IMR-90 (cell line): Measurements from ENCODE around the gene MBD3L2. TPM values are rescaled to one million over a fixed set of nuclear protein-coding genes. Genes with fewer than 3 reads are reported as not detected.

ENCODE experiments used
- ATAC-seq: fragments of 200-7000 bp; cut with Tn5 transposase; 2 replicates; pipeline ENCODE4 v1.9.1; 2020; ENCODE audit warnings: low read depth, mild to moderate bottlenecking, moderate library complexity
- BruUV-seq: library from RNA; stranded (reverse); fragments of 400-500 nt; replicated peaks from 2 replicates; lab custom pipeline; 2021; lab: Mats Ljungman, UMichigan
- CTCF ChIA-PET: fragments of 300-600 bp; formaldehyde crosslinking; extraction: SDS; loops from one replicate; lab custom pipeline; 2021; ENCODE audit warnings: antibody characterized with exemption; lab: Yijun Ruan, JAX
- POLR2A ChIA-PET: fragments of 300-600 bp; sonication (Branson Sonifier 250); formaldehyde crosslinking; loops from one replicate; lab custom pipeline; 2022; ENCODE audit warnings: antibody characterized with exemption; ENCODE audit not compliant: unreplicated experiment; lab: Charles Lee
- DNase-seq: peaks from one replicate; pipeline ENCODE4 v3.0.0; 2013
- H2AFZ ChIP-seq: replicated peaks from 2 replicates; pipeline ENCODE3; 2013; ENCODE audit warnings: low read length, mild to moderate bottlenecking; ENCODE audit not compliant: poor library complexity
- H2AK5ac ChIP-seq: 2 replicates; pipeline ENCODE4 v1.6.1; 2013; ENCODE audit warnings: low read depth, low read length, inconsistent platforms
- H2AK9ac ChIP-seq: replicated peaks from 2 replicates; pipeline ENCODE3; 2013; ENCODE audit warnings: mild to moderate bottlenecking, low read depth, low read length, moderate library complexity; ENCODE audit not compliant: poor library complexity
- H2BK120ac ChIP-seq: 2 replicates; pipeline ENCODE4 v1.6.1; 2013; ENCODE audit warnings: low read depth, low read length, inconsistent platforms
- H2BK15ac ChIP-seq: 3 replicates; pipeline ENCODE4 v1.6.1; 2013; ENCODE audit warnings: low read depth, low read length, inconsistent platforms
- H2BK20ac ChIP-seq: 2 replicates; pipeline ENCODE4 v1.6.1; 2013; ENCODE audit warnings: low read depth, mild to moderate bottlenecking, inconsistent platforms, low read length, moderate library complexity
- H2BK5ac ChIP-seq: 2 replicates; pipeline ENCODE4 v1.6.1; 2013; ENCODE audit warnings: mild to moderate bottlenecking, low read depth, low read length, inconsistent platforms; ENCODE audit not compliant: poor library complexity, severe bottlenecking
- H3K14ac ChIP-seq: replicated peaks from 2 replicates; pipeline ENCODE4 v1.6.1; 2013; ENCODE audit warnings: low read depth, low read length, inconsistent platforms
- H3K18ac ChIP-seq: 2 replicates; pipeline ENCODE4 v1.6.1; 2013; ENCODE audit warnings: low read depth, low read length, control low read depth
- H3K23ac ChIP-seq: 2 replicates; pipeline ENCODE4 v1.6.1; 2013; ENCODE audit warnings: low read depth, low read length, inconsistent platforms
- H3K27ac ChIP-seq: 2 replicates; pipeline ENCODE4 v1.5.1; 2013; ENCODE audit warnings: mild to moderate bottlenecking, control low read depth, low read length; ENCODE audit not compliant: insufficient read depth
- H3K27me3 ChIP-seq: 2 replicates; pipeline ENCODE4 v1.6.1; 2013; ENCODE audit warnings: low read length; ENCODE audit not compliant: control insufficient read depth, insufficient read depth
- H3K36me3 ChIP-seq: 2 replicates; pipeline ENCODE4 v1.6.1; 2013; ENCODE audit warnings: low read length, mixed read lengths; ENCODE audit not compliant: control insufficient read depth, insufficient read depth
- H3K4ac ChIP-seq: 2 replicates; pipeline ENCODE4 v1.6.1; 2013; ENCODE audit warnings: low read depth, low read length, inconsistent platforms
- H3K4me1 ChIP-seq: 2 replicates; pipeline ENCODE4 v1.6.1; 2013; ENCODE audit warnings: low read length, mixed read lengths; ENCODE audit not compliant: control insufficient read depth, insufficient read depth
- H3K4me2 ChIP-seq: 2 replicates; pipeline ENCODE4 v1.6.1; 2013; ENCODE audit warnings: low read depth, mild to moderate bottlenecking, control low read depth, low read length, moderate library complexity
- H3K4me3 ChIP-seq: 2 replicates; pipeline ENCODE4 v1.5.1; 2013; ENCODE audit warnings: low read depth, mild to moderate bottlenecking, control low read depth, low read length, moderate library complexity; ENCODE audit not compliant: insufficient read depth
- H3K56ac ChIP-seq: 2 replicates; pipeline ENCODE4 v1.6.1; 2013; ENCODE audit warnings: low read length, inconsistent platforms; ENCODE audit not compliant: insufficient read depth; ENCODE audit errors: extremely low read depth
- H3K79me1 ChIP-seq, 2 experiments: 2 replicates each; pipeline ENCODE4 v1.6.1; 2013; ENCODE audit warnings: low read length in 2 of 2, inconsistent platforms in 1 of 2, low read depth in 1 of 2
- H3K9ac ChIP-seq: 2 replicates; pipeline ENCODE4 v1.6.1; 2013; ENCODE audit warnings: low read depth, low read length, control low read depth
- H3K9me1 ChIP-seq: 2 replicates; pipeline ENCODE4 v1.6.1; 2013; ENCODE audit warnings: low read length, inconsistent platforms; ENCODE audit not compliant: insufficient read depth
- H3K9me3 ChIP-seq: 2 replicates; pipeline ENCODE4 v1.6.1; 2013; ENCODE audit warnings: low read length; ENCODE audit not compliant: control insufficient read depth, insufficient read depth
- H4K20me1 ChIP-seq: 2 replicates; pipeline ENCODE4 v1.6.1; 2013; ENCODE audit warnings: low read length, inconsistent platforms; ENCODE audit not compliant: insufficient read depth
- H4K5ac ChIP-seq: 2 replicates; pipeline ENCODE4 v1.6.1; 2013; ENCODE audit warnings: mild to moderate bottlenecking, low read depth, low read length, control low read depth
- H4K8ac ChIP-seq, 2 experiments: 2 replicates each; pipeline ENCODE4 v1.6.1; 2013; ENCODE audit warnings: low read depth in 2 of 2, low read length in 2 of 2, control low read depth in 1 of 2, inconsistent platforms in 1 of 2
- H4K91ac ChIP-seq: 2 replicates; pipeline ENCODE4 v1.6.1; 2013; ENCODE audit warnings: low read depth, low read length, inconsistent platforms; ENCODE audit not compliant: insufficient read depth
- BHLHE40 ChIP-seq: fragments of 150-350 bp; IDR thresholded peaks from 2 replicates; pipeline ENCODE4 v1.6.1; 2016; ENCODE audit warnings: mild to moderate bottlenecking, low read depth, low read length
- CEBPB ChIP-seq: IDR thresholded peaks from 2 replicates; pipeline ENCODE4 v1.6.1; 2012; ENCODE audit warnings: low read depth, low read length, improper control_type of control experiment
- ELK1 ChIP-seq: fragments of 150-350 bp; IDR thresholded peaks from 2 replicates; pipeline ENCODE4 v1.6.1; 2016; ENCODE audit warnings: low read depth, mild to moderate bottlenecking, low read length, moderate library complexity, borderline replicate concordance
- NFE2L2 ChIP-seq: fragments of 150-350 bp; IDR thresholded peaks from 2 replicates; pipeline ENCODE4 v1.6.1; 2016; ENCODE audit warnings: low read depth, mild to moderate bottlenecking, low read length
- RCOR1 ChIP-seq: IDR thresholded peaks from 2 replicates; pipeline ENCODE4 v1.6.1; 2012; ENCODE audit warnings: mild to moderate bottlenecking, low read length, improper control_type of control experiment; ENCODE audit not compliant: insufficient replicate concordance
- RFX5 ChIP-seq: IDR thresholded peaks from 2 replicates; pipeline ENCODE4 v1.8.0; 2012; ENCODE audit warnings: low read depth, mild to moderate bottlenecking, low read length, moderate library complexity
- SMC3 ChIP-seq: fragments of 150-350 bp; IDR thresholded peaks from 2 replicates; pipeline ENCODE4 v1.6.1; 2016; ENCODE audit warnings: low read depth, mild to moderate bottlenecking, antibody characterized with exemption, low read length, moderate library complexity
- USF2 ChIP-seq: fragments of 150-350 bp; IDR thresholded peaks from 2 replicates; pipeline ENCODE4 v1.6.1; 2017; ENCODE audit warnings: mild to moderate bottlenecking, antibody characterized with exemption, low read length, low read depth
- WGBS, 2 experiments: methylation state at CpG; one replicate each; pipeline versions ENCODE4 v1.1.5 to v1.1.7; 2013; ENCODE audit warnings: missing lambda C conversion rate in 2 of 2; ENCODE audit not compliant: insufficient read length in 1 of 2; ENCODE audit errors: extremely low coverage in 2 of 2; 5-methylcytosine and 5-hydroxymethylcytosine counted together
- dilution Hi-C: fragments of 300-500 bp; cut with HindIII; formaldehyde crosslinking; loops from one replicate; pipeline ENCODE4 v1.14.3; 2018; ENCODE audit warnings: low sequenced_read_pairs; ENCODE audit not compliant: unreplicated experiment
- in situ Hi-C: fragments of 300-500 bp; cut with MboI; formaldehyde crosslinking; loops from 3 replicates; pipeline ENCODE4 v1.14.3; 2019; ENCODE audit warnings: low sequenced_read_pairs, inconsistent platforms, mixed read lengths
- intact Hi-C: fragments of 100-400 bp; cut with micrococcal nuclease; formaldehyde crosslinking; loops from 2 replicates; pipeline ENCODE4 v1.10.0; 2022
- polyA plus RNA-seq, 3 experiments: library from polyadenylated mRNA; depleted of rRNA; stranded (reverse); fragments of >200 nt; gene quantifications; 2 replicates each; pipeline ENCODE4 v1.2.3, GENCODE V29; 2012; ENCODE audit warnings: low replicate concordance in 1 of 3
- total RNA-seq: library from RNA; depleted of rRNA; stranded (reverse); fragments of >200 nt; gene quantifications from 2 replicates; pipeline ENCODE4 v1.2.3, GENCODE V29; 2012

MBD3L2 gene
- total and polyA plus RNA-seq, 2 of the 4 experiments (the other 2 are of a cell fraction), result not detected

GRCh38 chr19:7013678-7014077 is 35.4 kb upstream of the MBD3L2 start:
- Histone ChIP-seq H4K5ac (no peak overlapping the region), H3K18ac (no peak overlapping the region), H2AK5ac (no peak overlapping the region), H3K56ac (no peak overlapping the region), H3K4ac (no peak overlapping the region), H4K91ac (no peak overlapping the region), H3K23ac (no peak overlapping the region), H3K79me1 (no peaks in the 10 kb centered on the region), H4K20me1 (no peaks in the 10 kb centered on the region), H2BK5ac (no peak overlapping the region), H3K9me1 (no peaks in the 10 kb centered on the region), H2BK120ac (no peak overlapping the region), H3K27me3 (no peaks in the 10 kb centered on the region), H2AK9ac (no peak overlapping the region), H3K27ac (no peak overlapping the region), H3K4me3 (no peak overlapping the region), H3K4me1 (no peaks in the 10 kb centered on the region), H4K8ac (no peak overlapping the region), H2BK15ac (no peak overlapping the region), H2BK20ac (no peak overlapping the region), H2AFZ (no peak overlapping the region), H3K14ac (no peak overlapping the region), H3K9ac (no peak overlapping the region), H3K4me2 (no peak overlapping the region), H3K9me3 (peaks cover 16% of the 10 kb centered on the region), H3K36me3 (no peaks in the 10 kb centered on the region)
- ChIA-PET CTCF (no interaction called here), POLR2A (no interaction called here)
- no TSS peak for BruUV-seq
- dilution Hi-C loops, result no loop called here
- no CpG with 5 or more reads among the region's 4 CpGs for WGBS, 2 experiments
- intact Hi-C loops, result no loop called here
- in situ Hi-C loops, result no loop called here
- no peak for ATAC-seq
- no peak for DNase-seq
- TF ChIP-seq RCOR1 (no peak), BHLHE40 (no peak), ELK1 (no peak), USF2 (no peak), RFX5 (no peak), NFE2L2 (no peak), SMC3 (no peak), CEBPB (no peak)
